RWPE1 (cell line): Measurements from ENCODE around the gene RFTN1.
"Not testable (repeated sequence)": the region's sequence is repeated elsewhere in the genome, so short reads cannot be mapped to it uniquely, and the experiment has no call there.

Experiments
- CTCF ChIA-PET: fragments of 350-600 bp; sonication (Branson Sonifier 250); formaldehyde crosslinking; extraction: SDS; loops from one replicate; lab custom pipeline; 2021; lab: Yijun Ruan, JAX
- POLR2A ChIA-PET: fragments of 400-600 bp; formaldehyde crosslinking; extraction: SDS; loops from one replicate; lab custom pipeline; 2020; ENCODE audit warnings: antibody characterized with exemption; ENCODE audit not compliant: low non-redundant PET; lab: Yijun Ruan, JAX
- DNase-seq: peaks from one replicate; pipeline ENCODE4 v3.0.0; 2012; ENCODE audit warnings: low spot score
- H3K27ac ChIP-seq: fragments of 450-650 bp; 2 replicates; pipeline ENCODE4 v1.5.1; 2017
- TF ChIP-seq, protein P1 (sequence below): fragments of 450-650 bp; conservative IDR thresholded peaks from 2 replicates; pipeline ENCODE4 v1.5.1; 2017; ENCODE audit warnings: low read depth, mild to moderate bottlenecking

Gene RFTN1

DNA sequence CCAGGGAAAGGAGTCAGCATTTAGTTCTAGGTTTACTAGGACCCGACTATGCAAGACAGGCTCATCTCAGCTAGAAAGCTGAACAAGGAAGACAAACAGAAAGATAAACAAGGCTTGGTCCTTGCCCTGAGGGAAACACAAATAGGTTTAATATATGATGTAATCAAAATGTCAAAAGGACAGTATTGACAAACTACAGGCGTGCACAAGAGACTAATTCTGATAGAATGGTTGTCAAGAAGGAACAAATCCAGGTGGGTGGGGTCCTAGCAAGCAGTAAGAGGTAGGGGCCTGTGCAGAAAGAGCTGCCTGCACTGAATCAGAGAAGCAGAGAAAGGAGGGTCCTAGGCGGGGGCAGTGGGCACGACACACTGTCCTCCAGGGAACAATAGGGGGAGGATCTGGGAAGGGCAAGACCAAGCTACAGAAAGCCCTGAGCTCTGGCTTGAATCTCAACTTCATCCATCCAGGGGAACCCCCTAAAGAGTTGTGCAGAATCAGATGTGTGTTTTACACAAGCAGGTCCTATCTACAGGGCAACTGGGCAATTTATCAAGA, 23.4 kb downstream of the RFTN1 start:
- ChIA-PET CTCF (no interaction called here), POLR2A (no interaction called here)
- TF ChIP-seq, protein P1, sequence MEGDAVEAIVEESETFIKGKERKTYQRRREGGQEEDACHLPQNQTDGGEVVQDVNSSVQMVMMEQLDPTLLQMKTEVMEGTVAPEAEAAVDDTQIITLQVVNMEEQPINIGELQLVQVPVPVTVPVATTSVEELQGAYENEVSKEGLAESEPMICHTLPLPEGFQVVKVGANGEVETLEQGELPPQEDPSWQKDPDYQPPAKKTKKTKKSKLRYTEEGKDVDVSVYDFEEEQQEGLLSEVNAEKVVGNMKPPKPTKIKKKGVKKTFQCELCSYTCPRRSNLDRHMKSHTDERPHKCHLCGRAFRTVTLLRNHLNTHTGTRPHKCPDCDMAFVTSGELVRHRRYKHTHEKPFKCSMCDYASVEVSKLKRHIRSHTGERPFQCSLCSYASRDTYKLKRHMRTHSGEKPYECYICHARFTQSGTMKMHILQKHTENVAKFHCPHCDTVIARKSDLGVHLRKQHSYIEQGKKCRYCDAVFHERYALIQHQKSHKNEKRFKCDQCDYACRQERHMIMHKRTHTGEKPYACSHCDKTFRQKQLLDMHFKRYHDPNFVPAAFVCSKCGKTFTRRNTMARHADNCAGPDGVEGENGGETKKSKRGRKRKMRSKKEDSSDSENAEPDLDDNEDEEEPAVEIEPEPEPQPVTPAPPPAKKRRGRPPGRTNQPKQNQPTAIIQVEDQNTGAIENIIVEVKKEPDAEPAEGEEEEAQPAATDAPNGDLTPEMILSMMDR = no peak
- DNase-seq = no peak
- no peak overlapping the region for H3K27ac ChIP-seq

DNA sequence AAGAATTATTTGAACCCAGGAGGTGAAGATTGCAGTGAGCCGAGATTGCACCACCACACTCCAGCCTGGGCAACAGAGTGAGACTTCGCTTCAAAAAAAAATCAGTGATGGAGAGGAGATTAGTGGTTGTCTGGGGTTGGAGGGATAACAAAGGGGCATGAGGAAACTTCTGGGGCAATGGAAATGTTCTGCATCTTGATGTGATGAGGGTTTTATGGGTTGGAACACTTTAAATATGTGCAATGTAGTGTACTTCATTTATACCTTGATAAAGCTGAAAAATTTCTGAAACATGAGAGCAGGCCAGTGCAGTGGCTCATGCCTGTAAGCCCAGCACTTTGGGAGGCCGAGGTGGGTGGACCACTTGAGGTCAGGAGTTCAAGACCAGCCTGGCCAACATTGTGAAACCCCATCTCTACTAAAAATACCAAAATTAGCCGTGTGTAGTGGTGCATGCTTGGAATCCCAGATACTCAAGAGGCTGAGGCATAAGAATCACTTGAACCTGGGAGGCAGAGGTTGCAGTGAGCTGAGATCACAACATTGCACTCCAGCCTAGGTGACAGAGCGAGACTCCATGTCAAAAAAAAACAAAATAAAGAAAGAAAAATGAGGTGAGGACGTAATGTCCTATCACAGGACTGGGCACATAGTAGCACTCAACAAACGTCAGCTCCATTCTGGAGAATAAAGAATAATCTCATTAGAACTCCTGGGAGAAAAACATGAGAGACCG, 24.0 kb downstream of the RFTN1 start:
- CTCF ChIA-PET, H3K27ac ChIP-seq, DNase-seq, POLR2A ChIA-PET: not testable (repeated sequence)

DNA sequence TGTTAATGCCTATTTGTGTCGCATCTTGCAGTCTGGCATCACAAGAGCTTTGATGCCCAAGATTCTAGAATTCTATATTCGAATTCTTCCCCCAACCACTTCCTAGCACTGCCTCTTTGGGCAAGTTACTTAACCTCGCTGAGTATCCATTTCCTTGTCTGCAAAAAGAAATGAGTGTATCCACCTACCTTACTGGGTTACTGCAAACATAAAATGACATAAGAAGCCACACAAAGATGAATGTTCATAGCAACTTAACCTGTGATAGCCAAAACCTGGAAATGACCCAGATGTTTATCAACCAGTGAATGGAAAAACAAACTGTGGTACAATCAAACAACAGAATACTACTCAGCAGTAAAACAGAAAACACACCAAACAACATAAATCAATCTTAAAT, 24.9 kb downstream of the RFTN1 start:
- no peak overlapping the region for H3K27ac ChIP-seq
- TF ChIP-seq, protein P1 = no peak
- CTCF ChIA-PET = no interaction called here
- DNase-seq = no peak
- POLR2A ChIA-PET = no interaction called here

DNA sequence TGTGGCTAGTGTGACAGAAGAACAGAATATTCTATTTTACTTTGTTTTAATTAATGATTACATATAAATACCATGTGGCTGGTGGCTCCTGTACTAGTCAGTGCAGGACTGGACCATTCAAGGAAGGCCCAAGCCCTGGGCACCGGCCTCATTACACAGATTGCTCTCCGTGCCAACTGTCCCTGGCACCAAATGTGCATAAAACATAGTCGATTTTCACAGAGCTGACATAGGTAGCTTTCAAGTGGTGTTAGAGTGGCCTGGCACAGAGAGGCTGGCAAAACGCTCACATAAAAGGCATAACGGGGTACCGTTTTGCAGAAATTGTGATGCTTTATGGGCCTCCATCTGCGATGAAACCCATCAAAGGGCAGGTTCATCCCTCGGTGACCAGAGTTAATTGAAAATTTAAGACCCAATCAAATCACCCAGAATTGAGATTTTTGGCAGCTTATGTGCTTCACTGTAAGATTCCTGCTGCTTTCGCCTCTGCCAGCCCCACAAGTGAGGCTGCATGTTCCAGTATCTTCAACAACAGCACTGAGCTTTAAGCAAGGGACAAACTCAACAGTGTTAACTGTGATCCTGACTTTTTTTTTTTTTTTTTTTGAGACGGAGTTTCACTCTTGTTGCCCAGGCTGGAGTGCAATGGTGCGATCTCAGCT, 25.9 kb downstream of the RFTN1 start:
- H3K27ac ChIP-seq = no peak overlapping the region
- ChIA-PET CTCF (interaction anchor here (0.6 kb wide), 1 partner anchor 17 kb away, joined by 4 read pairs; no protein-coding TSS in a partner anchor), POLR2A (no interaction called here)
- DNase-seq = no peak
- TF ChIP-seq, protein P1 = no peak

DNA sequence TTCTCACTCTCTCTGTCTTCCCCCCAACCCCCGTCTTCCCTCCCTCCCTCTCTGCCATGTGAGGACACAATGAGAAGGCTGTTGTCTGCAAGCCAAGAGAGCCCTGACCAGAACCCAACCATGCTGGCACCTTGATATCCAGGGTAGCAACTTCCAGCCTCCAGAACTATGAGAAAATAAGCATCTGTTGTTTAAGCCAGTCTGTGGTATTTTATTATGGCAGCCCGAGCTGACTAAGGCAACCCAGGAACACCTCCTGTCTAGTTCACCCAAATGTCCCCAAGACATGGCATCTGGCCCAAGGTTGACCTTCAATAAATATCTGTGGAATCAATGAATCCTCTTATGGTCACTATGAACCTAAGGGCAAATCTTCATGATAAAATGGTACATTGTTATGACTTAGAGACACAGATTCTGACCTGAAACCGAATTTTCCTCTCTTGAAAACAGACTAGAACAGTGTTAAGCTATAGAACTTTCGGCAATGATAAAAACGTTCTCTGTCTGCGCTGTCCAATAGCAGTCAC, 26.5 kb downstream of the RFTN1 start:
- POLR2A ChIA-PET = no interaction called here
- DNase-seq = no peak
- TF ChIP-seq, protein P1 = no peak
- H3K27ac ChIP-seq = no peak overlapping the region
- CTCF ChIA-PET = interaction anchor here (0.6 kb wide), 1 partner anchor 17 kb away, joined by 4 read pairs; no protein-coding TSS in a partner anchor

DNA sequence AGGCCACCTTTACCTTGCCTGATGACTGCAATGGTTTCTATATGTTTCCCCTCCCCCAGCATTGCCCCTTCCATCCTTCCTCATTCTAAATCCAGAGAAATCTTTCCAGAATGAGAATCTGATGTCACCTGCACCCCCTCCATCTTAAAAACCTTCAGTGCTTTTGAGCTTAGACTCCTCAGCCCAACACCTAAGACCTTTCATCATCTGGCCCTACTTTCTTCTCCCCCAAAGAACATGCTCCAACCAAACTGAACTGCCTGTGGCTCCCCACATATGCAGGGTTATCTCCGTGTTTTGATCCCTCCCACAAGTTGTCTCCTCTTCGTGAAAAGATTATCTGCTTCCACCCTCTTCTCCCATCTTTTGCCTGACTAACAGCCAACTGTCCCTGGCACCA, 27.3 kb downstream of the RFTN1 start:
- POLR2A ChIA-PET = no interaction called here
- DNase-seq = no peak
- CTCF ChIA-PET = no interaction called here
- TF ChIP-seq, protein P1 = no peak
- H3K27ac ChIP-seq = no peak overlapping the region
